Stimulated activated CD4-positive, alpha-beta T cell treated with anti-CD3 and anti-CD28 coated beads, Interleukin-4, amount 100 ng/mL, for 4 hours (primary cell): ENCODE data around the gene DNAJC15.
"Not testable (repeated sequence)": the region's sequence is repeated elsewhere in the genome, so short reads cannot be mapped to it uniquely, and the experiment has no call there.

Source experiments
- DNase-seq, 2 experiments: peaks; one replicate each; pipeline ENCODE4 v3.0.0-alpha.2; 2020

The DNAJC15 gene

DNA sequence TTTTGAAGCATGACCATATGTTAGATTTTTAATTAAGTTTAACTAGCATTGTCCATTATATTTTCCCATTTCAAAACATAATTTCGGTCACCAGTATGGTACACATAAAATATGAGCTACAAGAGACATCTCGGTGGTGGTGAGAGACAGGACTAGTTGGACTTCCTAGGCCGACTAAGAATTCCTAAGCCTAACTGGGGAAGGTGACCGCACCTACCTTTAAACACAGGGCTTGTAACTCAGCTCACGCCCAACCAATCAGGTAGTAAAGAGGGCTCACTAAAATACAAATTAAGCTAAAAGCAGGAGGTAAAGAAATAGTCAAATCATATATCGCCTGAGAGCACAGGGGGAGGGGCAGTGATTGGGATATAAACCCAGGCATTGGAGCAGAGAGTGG lies 22.9 kb downstream of the DNAJC15 start:
- no peak for DNase-seq

- DNase-seq = no peak
Observed at GRCh38 chr13:43054803-43055802, 31.7 kb downstream of the DNAJC15 start.

GRCh38 chr13:43057653-43058317 lies 34.4 kb downstream of the DNAJC15 start:
- DNase-seq = peak in 1 of 2 experiments; percentile 17

DNA sequence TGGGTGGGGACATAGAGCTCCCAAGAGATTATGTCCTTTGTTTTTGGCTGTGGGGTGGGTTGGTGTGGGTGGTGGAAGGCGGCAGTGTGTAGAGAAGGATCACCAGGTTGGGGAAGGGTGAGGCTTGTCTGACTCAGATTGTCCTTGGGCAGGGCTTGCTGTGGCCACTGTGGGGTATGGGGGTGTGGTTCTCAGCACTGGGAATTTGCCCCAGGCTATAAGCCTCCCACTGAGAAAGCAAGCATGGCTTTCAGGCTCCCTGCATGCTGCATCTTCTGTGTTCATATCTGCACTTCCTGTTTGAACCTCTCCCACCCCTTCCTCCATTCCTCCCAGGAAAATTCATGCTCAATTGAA lies 34.9 kb downstream of the DNAJC15 start:
- DNase-seq = peak in 1 of 2 experiments; percentile 34

GRCh38 chr13:43058831-43059230 lies 35.4 kb downstream of the DNAJC15 start:
- DNase-seq = no peak

DNA sequence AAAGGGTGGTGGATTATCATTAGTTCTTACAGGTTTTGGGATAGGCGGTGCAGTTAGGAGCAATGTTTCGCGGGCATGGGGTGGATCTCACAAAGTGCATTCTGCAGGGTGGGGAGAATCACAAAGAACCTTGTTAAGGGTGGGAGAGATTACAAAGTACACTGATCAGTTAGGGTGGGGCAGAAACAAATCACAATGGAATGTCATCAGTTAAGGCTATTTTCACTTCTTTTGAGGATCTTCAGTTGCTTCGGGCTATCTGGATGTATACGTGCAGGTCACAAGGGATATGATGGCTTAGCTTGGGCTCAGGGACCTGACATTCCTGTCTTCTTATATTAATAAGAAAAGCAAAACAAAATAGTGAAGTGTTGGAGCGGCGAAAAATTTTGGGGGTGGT lies 36.4 kb downstream of the DNAJC15 start:
- not testable (repeated sequence) for DNase-seq

GRCh38 chr13:43060806-43061205 lies 37.4 kb downstream of the DNAJC15 start:
- not testable (repeated sequence) for DNase-seq

GRCh38 chr13:43061496-43062280 lies 38.3 kb downstream of the DNAJC15 start:
- peak in 1 of 2 experiments; percentile 37 for DNase-seq

GRCh38 chr13:43071824-43072223 lies 48.4 kb downstream of the DNAJC15 start:
- no peak for DNase-seq

GRCh38 chr13:43072394-43072793 lies 49.0 kb downstream of the DNAJC15 start:
- no peak for DNase-seq

DNA sequence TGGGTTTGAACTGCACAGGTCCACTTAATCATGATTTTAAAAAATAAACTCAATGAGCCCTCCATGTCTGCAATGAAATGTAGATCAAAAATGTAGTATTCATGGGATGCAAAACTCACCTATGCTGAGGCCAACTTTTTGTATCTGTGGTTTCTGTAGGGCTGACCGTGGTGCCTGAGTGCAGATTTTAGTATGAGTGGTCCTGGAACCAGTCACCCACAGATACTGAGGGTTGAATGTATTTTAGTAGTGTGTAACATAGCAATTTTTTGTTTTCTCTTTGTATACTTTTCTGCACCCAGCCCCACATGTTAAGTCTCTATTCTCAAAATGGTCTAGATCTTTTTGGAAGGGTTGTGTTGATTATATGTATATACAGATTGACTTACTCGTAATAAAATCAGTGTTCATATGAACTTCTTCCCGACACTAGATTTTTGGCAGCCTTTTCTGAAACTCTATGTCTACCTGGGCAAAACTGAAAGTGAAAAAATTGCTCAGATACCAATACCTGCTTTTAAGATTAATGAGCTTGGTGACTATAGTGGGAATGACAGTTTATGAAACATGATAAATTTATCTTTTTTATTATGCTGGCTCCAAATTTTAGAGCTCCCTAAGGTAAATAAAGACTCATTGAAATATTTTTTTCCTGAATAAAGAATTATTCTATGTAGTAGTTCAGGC lies 51.6 kb downstream of the DNAJC15 start:
- DNase-seq = no peak

GRCh38 chr13:43075511-43075902 lies 52.1 kb downstream of the DNAJC15 start:
- not testable (repeated sequence) for DNase-seq

GRCh38 chr13:43077046-43077445 lies 53.7 kb downstream of the DNAJC15 start:
- DNase-seq = no peak

DNA sequence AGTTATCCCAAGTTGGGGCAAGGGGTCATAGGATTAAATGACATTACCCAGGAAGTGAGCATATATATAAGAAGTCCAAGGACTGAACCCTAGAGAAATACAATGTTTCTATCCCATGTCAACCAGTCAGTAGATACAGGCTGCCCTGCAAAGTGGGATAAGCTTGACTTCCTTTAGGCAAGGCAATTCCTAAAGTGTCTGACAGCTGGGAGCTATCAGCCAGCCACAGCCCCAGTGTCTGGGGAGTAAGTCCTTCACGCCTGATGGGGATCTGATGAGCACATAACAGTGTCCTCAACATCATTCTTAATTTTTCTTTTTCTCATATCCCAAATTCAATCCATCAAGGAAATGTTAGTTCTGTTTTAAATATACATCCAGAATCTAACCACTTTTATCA lies 54.1 kb downstream of the DNAJC15 start:
- DNase-seq = no peak

- no peak for DNase-seq
Observed at GRCh38 chr13:43077906-43078305, 54.5 kb downstream of the DNAJC15 start.

GRCh38 chr13:43078399-43078798 lies 55.0 kb downstream of the DNAJC15 start:
- DNase-seq = no peak

DNA sequence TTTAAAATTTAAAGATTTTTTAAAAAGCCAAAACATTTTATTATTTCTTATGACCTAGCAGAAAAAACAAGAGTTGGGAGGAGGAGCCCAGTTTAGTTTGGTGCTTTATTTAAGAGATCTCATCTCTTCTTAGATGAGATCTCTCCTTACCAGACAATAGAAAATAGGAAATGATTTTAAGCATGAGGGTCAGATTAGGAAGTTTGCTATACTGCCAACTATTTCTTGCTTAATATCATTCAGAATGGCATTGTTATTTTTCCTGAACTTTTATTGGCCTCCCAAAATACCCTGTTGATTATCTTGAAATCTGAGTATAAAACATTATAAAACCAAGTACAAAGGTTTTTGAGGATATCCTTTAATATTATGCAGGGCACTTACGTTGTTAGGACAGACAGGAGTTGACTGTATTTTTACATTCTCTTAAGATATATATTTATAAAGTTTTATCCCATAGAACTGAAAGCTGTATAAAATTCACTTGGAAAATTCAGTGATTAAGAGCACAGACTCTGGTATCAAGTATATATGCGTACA lies 56.1 kb downstream of the DNAJC15 start:
- DNase-seq = no peak

DNA sequence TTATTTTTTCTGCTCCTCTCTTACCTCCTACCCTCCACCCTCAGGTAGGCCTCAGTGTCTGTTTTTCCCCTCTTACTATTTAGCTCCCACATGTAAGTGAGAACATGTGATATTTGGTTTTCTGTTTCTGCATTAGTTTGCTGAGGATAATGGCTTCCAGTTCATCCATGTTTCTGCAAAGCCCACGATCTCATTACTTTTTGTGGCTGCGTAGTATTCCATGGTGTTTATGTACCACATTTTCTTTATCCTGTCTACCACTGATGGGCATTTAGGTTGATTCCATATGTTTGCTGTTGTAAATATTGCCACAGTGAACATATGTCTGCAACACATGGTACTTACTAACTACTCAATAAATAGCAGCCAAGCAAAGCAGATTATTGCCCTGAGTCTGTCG lies 56.8 kb downstream of the DNAJC15 start:
- DNase-seq = no peak

DNA sequence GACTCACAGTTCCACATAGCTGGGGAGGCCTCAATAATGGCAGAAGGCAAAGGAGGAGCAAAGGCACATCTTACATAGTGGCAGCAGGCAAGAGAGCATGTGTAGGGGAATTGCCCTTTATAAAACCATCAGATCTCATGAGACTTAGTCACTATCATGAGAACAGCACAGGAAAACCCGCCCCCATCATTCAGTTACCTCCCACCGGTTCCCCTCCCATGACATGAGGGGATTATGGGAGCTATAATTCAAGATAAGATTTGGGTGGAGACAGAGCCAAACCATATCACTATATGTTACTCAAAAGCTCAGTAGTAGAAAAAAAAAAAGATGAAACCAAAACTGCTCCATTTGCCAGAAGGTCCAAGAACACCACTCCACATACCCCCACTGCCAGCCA lies 58.5 kb downstream of the DNAJC15 start:
- DNase-seq = no peak

- no peak for DNase-seq
Observed at GRCh38 chr13:43083750-43084149, 60.4 kb downstream of the DNAJC15 start.

GRCh38 chr13:43085545-43085944 lies 62.2 kb downstream of the DNAJC15 start:
- DNase-seq = no peak

DNA sequence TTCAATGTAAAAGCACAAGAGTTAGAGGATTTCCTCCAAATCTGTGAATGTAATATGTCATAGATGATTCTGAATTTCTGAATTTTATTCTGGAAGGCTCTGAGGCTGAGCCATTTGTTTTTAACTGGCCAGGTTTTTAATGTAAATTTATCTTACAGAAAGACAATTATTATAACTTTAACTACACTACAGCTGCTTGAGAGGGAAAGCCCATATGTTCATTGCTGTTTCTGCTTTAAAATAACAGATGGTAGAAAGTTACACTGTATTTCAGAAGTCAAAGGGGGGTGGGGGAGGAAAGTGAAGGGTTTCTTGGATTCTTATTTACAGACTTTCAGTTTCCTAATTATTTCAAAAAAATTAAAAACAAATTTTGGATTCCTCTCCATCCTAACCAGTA lies 62.8 kb downstream of the DNAJC15 start:
- no peak for DNase-seq
